ENCODE results near the gene PCP4L1. TPM values are rescaled to one million over a fixed set of nuclear protein-coding genes. Genes with fewer than 3 reads are reported as not detected.

The PCP4L1 gene
- polyA plus RNA-seq, 2 of the 4 experiments (the other 2 are of a cell fraction): not detected

- H3K4me3 ChIP-seq: no peak overlapping the region
- DNase-seq (ENCODE audit: low read depth in 1 of 2, low spot score in 1 of 2) (no peak), ATAC-seq (no peak), FAIRE-seq (no peak)
- WGBS (ENCODE audit: missing lambda C conversion rate): 75% methylated on average over 1 of the region's 1 CpG
- CTCF ChIA-PET: interaction anchor here (0.6 to 4.8 kb wide), 34 partner anchors 8 to 149 kb away, joined by 3 to 87 read pairs (median 4); partner anchors contain the start of genes APOA2, PCP4L1, PPOX and SDHC
- no peak overlapping the region for H3K27ac ChIP-seq
- H3K4me1 ChIP-seq: no peaks in the 10 kb centered on the region
- POLR2A ChIA-PET: no interaction called here
- H3K9me3 ChIP-seq: no peaks in the 10 kb centered on the region
- no peak for TF ChIP-seq KDM5A (IDR thresholded peaks at IDR 0.05)
- TF ChIP-seq HMGXB4 (CRISPR knock-in tag; IDR thresholded peaks at IDR 0.05; ENCODE audit: borderline replicate concordance): no peak
- TF ChIP-seq EHMT2 (IDR thresholded peaks at IDR 0.05; ENCODE audit: low read depth): no peak
- no peak for TF ChIP-seq POLR2AphosphoS2 (conservative IDR thresholded peaks at IDR 0.05; ENCODE audit: low read length)
- no peak for TF ChIP-seq EP300 (IDR thresholded peaks at IDR 0.05)
- TF ChIP-seq ESRRA (IDR thresholded peaks at IDR 0.05; ENCODE audit: borderline replicate concordance, low read length): no peak
- no peak for TF ChIP-seq REST (IDR thresholded peaks at IDR 0.05)
- no peak for TF ChIP-seq ZSCAN20 (CRISPR knock-in tag; IDR thresholded peaks at IDR 0.05)
- no peak for TF ChIP-seq JUN (IDR thresholded peaks at IDR 0.05)
- TF ChIP-seq HOXB13 (CRISPR knock-in tag; IDR thresholded peaks at IDR 0.05; ENCODE audit: low read depth): no peak
- no peak for TF ChIP-seq HDAC2 (IDR thresholded peaks at IDR 0.05)
- no peak for TF ChIP-seq PHF8 (IDR thresholded peaks at IDR 0.05; ENCODE audit: borderline replicate concordance, low read depth)
- TF ChIP-seq CHD4 (IDR thresholded peaks at IDR 0.05; ENCODE audit: borderline replicate concordance): no peak
- TF ChIP-seq CBX8 (IDR thresholded peaks at IDR 0.05): no peak
- no peak overlapping the region for H3K4me2 ChIP-seq
Measured at GRCh38 chr1:161290779-161291178, 32.2 kb downstream of the PCP4L1 start.

- no peak for FAIRE-seq
- CTCF ChIA-PET: interaction anchor here (1.4 kb wide), 1 partner anchor 105 kb away, joined by 3 read pairs; no protein-coding TSS in a partner anchor
Measured at GRCh38 chr1:161297415-161297814, 38.9 kb downstream of the PCP4L1 start.

GRCh38 chr1:161298116-161298515 is 39.6 kb downstream of the PCP4L1 start:
- no peak overlapping the region for H3K4me2 ChIP-seq
- no peak for ATAC-seq
- no peak overlapping the region for H3K4me3 ChIP-seq
- no peak overlapping the region for H3K27ac ChIP-seq
- no peaks in the 10 kb centered on the region for H3K9me3 ChIP-seq
- FAIRE-seq: no peak
- ChIA-PET POLR2A (no interaction called here), CTCF (interaction anchor here (1.2 kb wide), 1 partner anchor 8 kb away, joined by 3 read pairs; no protein-coding TSS in a partner anchor)
- TF ChIP-seq POLR2AphosphoS2 (conservative IDR thresholded peaks at IDR 0.05; ENCODE audit: low read length): no peak
- TF ChIP-seq ELK1 (IDR thresholded peaks at IDR 0.05; ENCODE audit: low read depth, low read length): no peak
- 73% methylated on average over 6 of the region's 6 CpGs for WGBS (ENCODE audit: missing lambda C conversion rate)
- H3K4me1 ChIP-seq: no peaks in the 10 kb centered on the region
- no peak for DNase-seq (ENCODE audit: low read depth in 1 of 2, low spot score in 1 of 2)

More at GRCh38 chr1:161297415-161297814, 38.9 kb downstream of the PCP4L1 start:
- POLR2A ChIA-PET: no interaction called here
- no peak for DNase-seq (ENCODE audit: low read depth in 1 of 2, low spot score in 1 of 2)
- Histone ChIP-seq H3K4me3 (no peak overlapping the region), H3K4me2 (no peak overlapping the region), H3K9me3 (no peaks in the 10 kb centered on the region), H3K4me1 (no peaks in the 10 kb centered on the region), H3K27ac (no peak overlapping the region)
- no peak for ATAC-seq
- TF ChIP-seq EP300 (IDR thresholded peaks at IDR 0.05) (no peak), HES2 (IDR thresholded peaks at IDR 0.05) (no peak), FOSL2 (IDR thresholded peaks at IDR 0.05) (no peak), FOSL2 (CRISPR knock-in tag; IDR thresholded peaks at IDR 0.05) (no peak), POLR2AphosphoS2 (conservative IDR thresholded peaks at IDR 0.05; ENCODE audit: low read length) (no peak), TP53 (CRISPR knock-in tag; IDR thresholded peaks at IDR 0.05) (no peak), HOXB13 (CRISPR knock-in tag; IDR thresholded peaks at IDR 0.05; ENCODE audit: low read depth) (no peak), EHMT2 (IDR thresholded peaks at IDR 0.05; ENCODE audit: low read depth) (no peak), FOXS1 (CRISPR knock-in tag; IDR thresholded peaks at IDR 0.05) (no peak)

Data from A549 (cell line).